Right lobe of liver (tissue), 6 donors: ENCODE results near the gene FAM227B. TPM values are rescaled to one million over a fixed set of nuclear protein-coding genes. Genes with fewer than 3 reads are reported as not detected.

ENCODE experiments used
- ATAC-seq, 4 donors: fragments of 200-7000 bp; cut with Tn5 transposase; one replicate each; pipeline ENCODE4 v1.9.1; 2020; ENCODE audit warnings: mild to moderate bottlenecking in 4 of 4, moderate library complexity in 4 of 4
- DNase-seq, 3 donors: peaks; one replicate each; pipeline ENCODE4 v3.0.0-alpha.2; 2020
- H3K27ac ChIP-seq, 3 donors: fragments of 200-600 bp; one replicate each; pipeline ENCODE4 v1.8.0; 2022
- H3K27me3 ChIP-seq, 2 donors: fragments of 200-600 bp; one replicate each; pipeline ENCODE4 v1.8.0; 2022
- H3K36me3 ChIP-seq, 4 donors: fragments of 200-600 bp; sonication (generic) in 1 of 4; one replicate each; pipeline versions ENCODE4 v1.5.1 to v1.8.0; 2017 to 2022; ENCODE audit warnings: control low read depth in 1 of 4
- H3K4me1 ChIP-seq, 4 donors: fragments of 200-600 bp; sonication (generic) in 1 of 4; one replicate each; pipeline versions ENCODE4 v1.5.1 to v1.8.0; 2017 to 2022; ENCODE audit warnings: control low read depth in 1 of 4
- H3K4me3 ChIP-seq, 3 donors: fragments of 200-600 bp; one replicate each; pipeline ENCODE4 v1.8.0; 2022
- H3K9me3 ChIP-seq, 4 donors: fragments of 200-600 bp; sonication (generic) in 1 of 4; one replicate each; pipeline versions ENCODE4 v1.5.1 to v1.8.0; 2017 to 2022; ENCODE audit warnings: control low read depth in 1 of 4
- CTCF ChIP-seq, 4 donors: fragments of 200-600 bp in 3 of 4; fragments of 450-650 bp in 1 of 4; IDR thresholded peaks; one replicate each; pipeline versions ENCODE4 v1.5.1 to v1.8.0; 2016 to 2022; ENCODE audit warnings: antibody characterized with exemption in 4 of 4, mild to moderate bottlenecking in 2 of 4
- POLR2A ChIP-seq: fragments of 450-650 bp; IDR thresholded peaks from one replicate; pipeline ENCODE4 v1.6.1; 2017; ENCODE audit warnings: antibody characterized with exemption, mild to moderate bottlenecking
- WGBS: methylation state at CpG from one replicate; pipeline ENCODE4 v1.1.6; 2018; ENCODE audit warnings: low coverage, low lambda C conversion rate; ENCODE audit not compliant: insufficient coverage; ENCODE audit errors: missing lambda C conversion rate; 5-methylcytosine and 5-hydroxymethylcytosine counted together
- intact Hi-C, 2 donors: fragments of 100-400 bp; cut with DNase I; formaldehyde crosslinking; loops; one replicate each; pipeline versions ENCODE4 v1.11.2 to v1.14.1; 2022
- total RNA-seq, 6 experiments: library from RNA; depleted of rRNA in 2 of 6; stranded (reverse); fragments of >200 nt in 2 of 6; fragmentation: NEBNext Ultra II Directional in 3 of 6; extraction: Animal tissue kit (Norgen Biotek cat#: 25700) in 3 of 6; gene quantifications; one replicate each; pipeline versions ENCODE4 v1.1.0 to v1.2.4, GENCODE V29; 2016 to 2023
- donor health status: DM: no; HTN: yes; CAD: no.
- donor health status: DM: no; HTN: no; CAD: no.
- donor health status: DM: no; HTN: no; CAD: no.
- donor health status: DM: no; HTN: yes; CAD: no.
- donor health status: DM: no; HTN: yes; CAD: no.

FAM227B gene
- total RNA-seq, 6 experiments from 2014 or later, result 1.3 to 3.2 (median 2.0) TPM

GRCh38 chr15:49460411-49460941, 160.1 kb downstream of the FAM227B start:
- ATAC-seq (no peak), DNase-seq (no peak)
- TF ChIP-seq POLR2A (no peak), CTCF (IDR thresholded peaks at IDR 0.05) (no peak)
- intact Hi-C loops, result no loop called here
- Histone ChIP-seq H3K4me1 (no peaks in the 10 kb centered on the region), H3K27ac (no peak overlapping the region), H3K4me3 (no peak overlapping the region), H3K27me3 (no peaks in the 10 kb centered on the region), H3K36me3 (no peaks in the 10 kb centered on the region), H3K9me3 (no peaks in the 10 kb centered on the region)
- WGBS, result 66% methylated on average over 2 of the region's 2 CpGs

GRCh38 chr15:49458145-49458544, 162.5 kb downstream of the FAM227B start:
- TF ChIP-seq POLR2A, result no peak
- TF ChIP-seq CTCF (IDR thresholded peaks at IDR 0.05), result no peak
- intact Hi-C loops, result no loop called here
- H3K27ac ChIP-seq, result no peak overlapping the region

GRCh38 chr15:49456166-49456565, 164.5 kb downstream of the FAM227B start:
- H3K4me3 ChIP-seq, result no peak overlapping the region
- H3K4me1 ChIP-seq, result no peaks in the 10 kb centered on the region
- DNase-seq, result no peak
- no peaks in the 10 kb centered on the region for H3K36me3 ChIP-seq
- no peak overlapping the region for H3K27ac ChIP-seq
- no peaks in the 10 kb centered on the region for H3K27me3 ChIP-seq
- H3K9me3 ChIP-seq, result no peaks in the 10 kb centered on the region
- ATAC-seq, result no peak
- no peak for TF ChIP-seq CTCF (IDR thresholded peaks at IDR 0.05)
- TF ChIP-seq POLR2A, result no peak
- intact Hi-C loops, result no loop called here

More at GRCh38 chr15:49458145-49458544, 162.5 kb downstream of the FAM227B start:
- H3K4me3 ChIP-seq, result no peak overlapping the region
- H3K27me3 ChIP-seq, result no peaks in the 10 kb centered on the region
- DNase-seq (no peak), ATAC-seq (no peak)
- 23% methylated on average over 2 of the region's 2 CpGs for WGBS
- H3K36me3 ChIP-seq, result no peaks in the 10 kb centered on the region
- no peaks in the 10 kb centered on the region for H3K4me1 ChIP-seq
- H3K9me3 ChIP-seq, result no peaks in the 10 kb centered on the region

GRCh38 chr15:49452595-49452994, 168.0 kb downstream of the FAM227B start:
- no peaks in the 10 kb centered on the region for H3K36me3 ChIP-seq
- no peaks in the 10 kb centered on the region for H3K9me3 ChIP-seq
- TF ChIP-seq POLR2A, result no peak
- no peak for TF ChIP-seq CTCF (IDR thresholded peaks at IDR 0.05)
- H3K4me3 ChIP-seq, result no peak overlapping the region
- ATAC-seq (no peak), DNase-seq (no peak)
- H3K27ac ChIP-seq, result no peak overlapping the region
- no peaks in the 10 kb centered on the region for H3K27me3 ChIP-seq
- no peaks in the 10 kb centered on the region for H3K4me1 ChIP-seq
- intact Hi-C loops, result no loop called here
- 70% methylated on average over 1 of the region's 1 CpG for WGBS

DNA sequence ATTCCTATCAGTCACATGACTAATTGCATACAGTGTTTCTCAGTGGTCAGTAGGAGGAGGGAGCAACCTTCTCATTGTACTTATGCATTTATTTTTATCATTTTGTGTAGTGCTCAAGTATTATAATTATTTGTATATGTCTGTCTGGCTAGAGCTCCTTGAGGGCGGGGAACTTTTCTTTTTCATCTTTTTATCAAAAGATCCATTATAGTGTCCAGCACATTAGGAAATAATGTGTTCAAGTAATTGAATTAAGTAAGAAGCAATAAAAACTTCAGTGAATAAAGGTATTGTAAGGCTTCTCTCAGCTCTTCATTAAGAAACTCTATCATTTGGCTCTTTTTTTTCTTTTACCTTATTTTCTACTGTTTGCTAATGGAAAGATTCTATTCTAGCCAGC, 178.8 kb downstream of the FAM227B start:
- H3K27me3 ChIP-seq, result no peaks in the 10 kb centered on the region
- H3K4me1 ChIP-seq, result no peaks in the 10 kb centered on the region
- no peak overlapping the region for H3K27ac ChIP-seq
- intact Hi-C loops, result no loop called here
- no peak overlapping the region for H3K4me3 ChIP-seq
- no peak for DNase-seq
- no peak for ATAC-seq
- no peaks in the 10 kb centered on the region for H3K36me3 ChIP-seq
- 100% methylated on average over 1 of the region's 1 CpG for WGBS
- TF ChIP-seq CTCF (IDR thresholded peaks at IDR 0.05) (no peak), POLR2A (no peak)
- no peaks in the 10 kb centered on the region for H3K9me3 ChIP-seq
